Stimulated activated CD4-positive, alpha-beta T cell treated with anti-CD3 and anti-CD28 coated beads, Interleukin-15, amount 100 ng/mL, for 24 hours (primary cell): ENCODE data around the gene SDHC.
A peak's percentile ranks its signal among the peaks of the same experiment; 100 is the strongest.

ENCODE experiments used
- DNase-seq: peaks from one replicate; pipeline ENCODE4 v3.0.0-alpha.2; 2020

The SDHC gene, protein sequence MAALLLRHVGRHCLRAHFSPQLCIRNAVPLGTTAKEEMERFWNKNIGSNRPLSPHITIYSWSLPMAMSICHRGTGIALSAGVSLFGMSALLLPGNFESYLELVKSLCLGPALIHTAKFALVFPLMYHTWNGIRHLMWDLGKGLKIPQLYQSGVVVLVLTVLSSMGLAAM

DNA sequence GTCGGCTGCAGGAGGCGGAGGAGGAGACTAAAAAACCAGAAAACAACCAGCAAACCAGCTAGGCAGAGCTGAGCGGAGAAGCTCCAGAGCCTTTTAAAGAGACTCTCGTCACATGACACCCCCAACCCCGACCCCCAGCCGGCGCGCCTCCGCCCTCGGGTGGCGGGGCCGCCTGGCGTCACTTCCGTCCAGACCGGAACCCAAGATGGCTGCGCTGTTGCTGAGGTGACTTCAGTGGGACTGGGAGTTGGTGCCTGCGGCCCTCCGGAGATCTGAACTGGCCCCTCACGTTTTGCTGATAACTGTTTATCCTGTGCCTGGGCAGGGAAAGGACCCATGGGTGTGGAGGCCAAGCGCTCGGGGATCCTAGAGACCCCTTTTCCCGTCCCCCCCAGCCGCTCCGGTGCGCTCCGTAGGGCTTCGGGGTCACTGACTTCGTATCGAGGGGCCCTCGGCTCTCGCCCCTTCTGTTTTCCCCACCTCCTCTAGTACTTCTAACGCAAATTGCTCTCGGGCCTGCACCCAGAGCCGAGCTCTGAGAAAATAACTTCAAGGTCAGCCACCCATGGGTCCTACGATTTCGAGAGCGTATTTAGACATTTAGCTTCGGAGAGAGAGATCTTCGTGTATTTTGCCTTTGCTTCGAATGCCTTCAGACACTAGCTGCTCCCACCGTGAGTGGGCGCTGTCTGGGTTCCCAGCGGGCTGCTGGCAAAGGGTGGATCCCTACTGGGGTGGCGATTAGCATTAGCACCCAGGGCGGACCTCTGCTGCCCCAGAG, at the start of gene SDHC:
Gene SDHC (plus strand): TSS at position 181 of the 781 bp plus-strand sequence. CDS start 25 bp downstream, at position 206.
- peak; percentile 91 for DNase-seq

DNA sequence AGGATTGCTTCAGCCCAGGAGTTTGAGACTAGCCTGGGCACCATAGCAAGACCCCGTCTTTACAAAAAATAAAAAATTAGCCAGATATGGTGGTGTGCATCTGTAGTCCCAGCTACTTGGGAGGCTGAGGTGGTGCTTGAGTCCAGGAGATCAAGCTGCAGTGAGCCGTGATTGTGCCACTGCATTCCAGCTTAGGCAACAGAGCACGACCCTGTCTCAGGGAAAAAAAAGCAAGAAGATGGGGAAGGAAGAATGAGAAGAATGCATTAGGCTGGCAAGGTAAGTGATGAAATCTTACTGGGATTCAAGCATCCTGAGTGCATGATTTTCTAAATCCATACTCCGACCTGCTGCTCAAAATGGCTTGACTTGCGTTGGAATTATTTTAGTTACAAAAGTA, 48.9 kb upstream of the SDHC start:
- no peak for DNase-seq

DNA sequence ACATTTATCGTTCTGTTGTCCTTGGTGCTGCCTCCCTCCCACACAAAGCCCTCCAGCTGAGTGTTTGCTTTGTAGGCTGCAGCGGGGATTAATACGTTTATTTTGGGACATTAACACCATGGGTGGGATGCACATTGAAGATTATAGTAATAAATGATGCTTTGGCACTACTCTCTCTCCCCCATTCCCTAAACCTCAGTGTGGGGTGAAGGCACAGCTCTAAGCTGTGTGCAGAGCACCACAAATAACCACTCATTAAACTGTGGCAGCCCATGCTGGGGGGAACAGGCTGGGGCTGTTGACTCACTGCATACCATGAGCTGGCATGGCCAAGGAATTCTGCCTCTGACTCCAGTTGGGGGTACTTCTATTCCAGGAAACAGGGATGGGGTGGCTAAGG, 48.0 kb upstream of the SDHC start:
- DNase-seq, result no peak

DNA sequence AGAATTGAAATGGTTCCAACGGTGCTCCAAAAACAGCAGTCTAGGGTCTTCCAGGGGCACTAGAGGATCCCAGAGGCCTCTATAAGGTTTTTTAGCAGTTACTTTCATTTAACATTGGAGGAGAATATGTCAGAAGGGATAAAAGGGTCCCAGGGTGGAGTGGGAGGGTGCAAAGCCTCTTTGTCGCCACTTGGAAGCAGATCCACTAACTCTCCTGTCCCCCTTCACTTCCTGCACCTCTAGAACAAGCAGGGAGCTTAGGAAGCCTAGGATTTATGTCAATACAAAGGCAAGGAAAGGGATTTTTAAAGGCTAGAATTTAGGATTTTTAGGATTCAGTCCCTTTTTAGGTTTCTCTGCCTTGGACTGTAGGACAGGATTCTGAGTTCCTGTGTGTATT, 47.3 kb upstream of the SDHC start:
- DNase-seq, result no peak

DNA sequence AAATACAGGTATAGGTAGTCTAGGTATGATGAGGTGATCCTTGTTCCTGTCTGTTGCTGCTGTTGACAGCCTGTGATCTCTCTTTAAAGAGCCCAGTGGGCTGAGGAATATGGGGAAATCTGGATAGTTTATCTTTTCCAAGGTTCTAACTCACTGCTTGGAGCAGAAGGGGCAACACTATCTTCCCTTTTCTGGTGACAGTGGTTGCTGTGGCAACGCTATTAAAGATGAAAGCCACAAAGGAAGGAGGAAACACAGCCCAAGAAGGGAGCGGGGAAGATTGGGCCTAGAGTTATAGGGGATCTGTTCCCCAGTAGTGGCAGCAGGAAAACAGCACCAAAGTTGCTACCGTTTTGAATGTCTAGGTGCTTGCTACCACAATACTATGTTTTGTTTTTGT, 46.9 kb upstream of the SDHC start:
- no peak for DNase-seq

DNA sequence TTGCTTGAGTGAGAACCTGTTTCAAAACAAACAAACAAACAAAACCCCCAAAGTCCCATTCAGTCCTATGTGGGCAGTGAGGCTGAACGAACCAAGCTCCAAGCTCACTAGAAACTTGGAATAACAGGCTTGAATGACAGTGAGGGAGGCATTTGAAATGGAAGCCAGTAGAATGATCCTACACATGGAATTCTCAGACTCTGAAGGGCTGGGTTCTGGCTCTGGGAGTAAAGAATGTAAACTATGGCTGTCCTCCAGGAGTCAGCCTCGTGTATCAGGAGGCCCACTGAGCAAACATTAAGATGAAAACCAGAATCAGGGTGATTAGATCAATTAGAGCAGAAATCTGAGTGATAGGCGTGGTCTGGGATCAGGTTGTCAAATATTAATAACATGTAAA, 40.8 kb upstream of the SDHC start:
- DNase-seq, result no peak

DNA sequence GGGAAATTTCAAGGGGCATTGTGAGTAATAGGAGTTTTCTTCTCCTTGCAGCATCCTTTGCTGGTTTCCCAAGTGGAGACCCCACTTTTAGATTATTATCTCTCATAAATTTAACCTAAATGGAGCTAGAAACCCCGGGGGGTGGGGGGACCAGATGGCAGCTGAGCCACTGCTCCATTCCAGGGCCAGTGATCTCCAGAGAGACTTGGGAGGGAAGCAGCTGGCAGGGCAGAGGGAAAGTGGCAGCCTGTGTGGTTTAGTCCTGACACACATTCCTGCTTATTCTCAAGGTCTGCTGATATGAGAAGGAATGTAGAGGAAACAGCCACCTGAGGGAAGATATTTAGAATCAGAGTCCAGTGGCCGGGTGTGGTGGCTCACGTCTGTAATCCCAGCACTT, 39.3 kb upstream of the SDHC start:
- DNase-seq, result no peak

DNA sequence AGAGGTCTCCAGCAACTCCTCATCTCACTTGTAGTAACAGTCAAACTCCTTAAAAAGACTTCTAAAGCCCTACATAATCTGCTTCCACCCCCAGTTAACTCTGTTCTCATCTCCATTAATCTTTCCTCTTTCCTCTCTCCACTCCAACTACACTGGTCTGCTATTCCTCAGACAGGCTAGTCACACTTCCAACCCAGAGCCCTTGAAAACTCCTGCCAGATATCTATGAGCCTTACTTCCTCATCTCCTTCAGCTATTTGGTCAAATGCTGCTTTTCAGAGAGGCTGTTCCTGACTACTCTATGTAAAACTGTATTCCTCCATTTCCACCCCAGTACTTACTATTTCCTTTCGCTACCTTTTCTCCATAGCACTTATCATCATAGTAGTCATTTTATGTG, 31.2 kb upstream of the SDHC start:
- no peak for DNase-seq

DNA sequence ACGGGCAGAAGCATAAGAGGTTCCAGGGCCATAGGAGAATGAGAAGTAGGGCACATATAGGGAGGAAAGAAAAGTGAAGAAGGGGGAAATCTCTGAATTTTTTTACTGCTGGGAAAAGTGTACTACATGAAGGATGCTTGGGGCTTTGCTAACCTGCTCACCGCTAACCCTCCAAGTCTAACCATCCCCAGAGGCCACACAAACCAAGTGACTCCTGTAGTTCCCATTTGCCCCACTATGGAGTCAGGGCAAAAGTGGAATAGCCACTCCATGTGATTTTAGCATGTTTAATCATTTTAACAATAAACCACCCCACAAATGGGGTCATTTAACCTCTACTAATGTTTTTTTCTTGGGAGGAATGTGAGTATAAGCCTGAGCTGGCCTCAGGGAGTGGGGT, 29.1 kb upstream of the SDHC start:
- DNase-seq, result no peak

DNA sequence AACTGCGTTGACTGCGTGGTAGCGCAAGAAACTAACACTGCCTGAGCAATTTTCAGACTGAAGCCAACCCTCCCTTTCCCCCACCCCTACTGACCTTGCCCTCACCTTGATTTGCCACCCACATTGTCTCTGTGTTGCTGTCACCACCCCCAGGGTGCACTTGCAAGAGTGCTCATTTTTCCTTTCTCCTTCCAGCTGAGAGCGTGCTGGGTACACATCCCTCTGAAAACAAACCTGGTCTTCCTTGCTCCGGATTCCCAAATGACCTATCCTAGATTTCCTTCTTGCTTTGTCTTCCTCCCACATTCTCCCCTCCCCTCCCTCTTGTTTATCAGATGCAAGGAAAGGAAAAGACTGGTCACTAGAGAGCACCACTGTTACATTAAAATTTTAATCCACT, 28.7 kb upstream of the SDHC start:
- no peak for DNase-seq

DNA sequence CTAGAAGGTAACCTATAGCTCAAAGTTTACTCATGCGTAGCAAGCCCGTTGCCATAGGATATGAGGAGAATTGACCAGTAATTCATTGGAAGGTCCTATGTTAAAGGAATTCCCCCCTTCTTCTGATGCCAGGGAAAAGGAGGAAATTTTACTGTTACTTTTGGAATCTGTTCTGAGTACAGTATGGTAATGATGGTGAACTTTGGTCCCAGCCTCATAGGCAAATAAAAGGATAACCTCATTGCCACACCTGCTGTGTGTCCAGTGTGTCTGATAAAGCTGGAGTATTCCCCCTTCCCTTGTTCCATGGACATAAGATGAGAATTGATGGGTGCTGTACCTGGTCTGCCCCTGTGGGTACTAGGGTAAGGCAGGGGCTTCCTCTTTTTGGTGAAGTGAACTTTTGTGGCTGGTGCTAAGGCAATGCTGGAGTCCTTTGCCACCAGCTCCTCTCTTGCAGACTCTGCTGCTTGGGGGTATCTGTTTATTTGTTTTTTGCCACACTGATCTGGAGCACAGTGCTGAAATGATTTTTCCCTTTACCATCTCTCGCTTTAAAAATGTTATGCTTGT, 26.6 kb upstream of the SDHC start:
- DNase-seq, result no peak

DNA sequence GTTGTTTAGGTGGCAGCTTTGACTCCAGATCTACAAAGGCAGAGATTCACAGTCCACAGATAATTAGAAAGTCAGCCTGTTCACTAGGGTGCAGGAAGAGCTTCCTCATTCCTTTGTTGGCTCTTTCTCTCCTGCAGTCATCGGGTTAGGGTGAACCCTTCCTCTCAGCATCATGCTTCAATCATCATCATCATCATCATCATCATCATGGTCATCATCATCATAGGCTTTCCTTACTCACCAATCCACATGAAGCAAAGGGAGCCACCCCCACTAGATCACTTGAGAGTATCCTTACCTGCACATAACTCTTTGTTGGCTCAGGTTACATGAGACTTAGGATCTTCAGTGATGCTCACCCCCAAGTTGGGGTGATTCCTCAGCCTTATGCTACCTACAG, 23.4 kb upstream of the SDHC start:
- no peak for DNase-seq

DNA sequence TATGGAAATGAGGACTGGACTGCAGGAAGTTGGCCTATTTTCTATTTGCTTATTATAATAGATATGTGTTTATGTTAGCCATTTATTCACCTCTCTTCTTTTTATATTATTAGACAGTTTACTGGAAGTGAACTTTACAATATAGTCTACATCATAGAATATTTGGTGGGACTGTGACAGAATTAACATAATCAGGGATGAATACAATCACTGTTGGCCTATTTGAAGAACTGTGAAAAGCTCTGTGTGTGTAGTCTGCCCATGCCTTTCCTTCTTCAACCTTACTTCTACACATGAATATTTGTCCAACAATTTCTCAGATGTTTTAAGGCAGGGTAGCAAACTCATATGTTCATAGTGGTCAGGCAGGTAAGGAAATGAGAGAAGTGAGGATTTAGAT, 16.8 kb upstream of the SDHC start:
- DNase-seq, result no peak

DNA sequence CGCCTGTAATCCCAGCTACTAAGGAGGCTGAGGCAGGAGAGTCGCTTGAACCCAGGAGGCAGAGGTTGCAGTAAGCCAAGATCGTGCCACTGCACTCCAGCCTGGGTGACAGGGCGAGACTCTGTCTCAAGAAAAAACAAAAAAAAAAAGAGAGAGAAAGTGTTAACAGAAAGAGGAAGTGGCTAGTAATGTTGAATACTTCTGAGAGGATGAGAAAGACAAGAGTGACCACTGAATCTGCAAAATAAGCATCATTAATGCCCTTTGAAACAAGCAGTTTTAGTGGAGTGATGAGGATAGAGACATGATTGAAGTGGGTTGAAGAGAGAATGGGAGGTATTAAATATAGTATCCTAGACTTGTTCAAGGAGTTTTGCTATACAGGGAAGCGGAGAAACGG, 16.1 kb upstream of the SDHC start:
- DNase-seq, result no peak

DNA sequence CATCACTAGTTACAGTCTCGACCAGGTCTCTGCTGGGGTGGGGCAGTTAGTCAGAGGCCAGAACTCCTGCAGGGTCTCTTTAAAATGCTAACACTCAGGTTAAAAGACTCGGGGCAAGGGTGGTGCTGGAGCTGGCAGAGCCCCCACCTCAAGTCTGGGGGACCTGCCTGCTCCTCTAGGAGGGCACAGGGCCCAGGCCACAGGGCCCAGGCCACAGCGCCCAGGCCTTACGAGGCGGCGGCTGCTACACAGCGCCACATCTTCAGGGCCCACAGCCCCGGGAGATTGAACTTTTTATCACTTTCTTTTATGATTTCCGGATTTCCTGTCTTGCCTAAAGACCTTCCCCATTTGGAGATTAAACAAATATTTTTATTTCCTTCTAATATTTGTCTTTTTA, 14.8 kb upstream of the SDHC start:
- DNase-seq, result no peak

DNA sequence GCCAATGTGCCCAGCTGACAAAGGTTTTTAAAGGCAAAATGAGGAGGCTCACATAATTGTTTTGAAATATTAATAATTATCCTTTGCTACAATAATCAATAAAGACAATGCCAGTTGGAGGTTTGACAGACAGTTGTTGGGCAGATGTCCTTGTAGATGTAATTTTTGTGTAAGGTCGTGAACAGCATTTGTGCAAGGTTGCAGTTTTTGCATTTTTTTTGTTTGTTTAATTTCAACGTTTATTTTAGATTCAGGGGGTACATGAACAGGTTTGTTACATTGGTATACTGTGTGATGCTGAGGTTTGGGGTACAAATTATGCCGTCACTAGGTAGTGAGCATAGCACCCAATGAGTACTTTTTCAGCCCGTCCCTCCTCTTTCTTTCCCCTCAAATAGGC, 13.7 kb upstream of the SDHC start:
- no peak for DNase-seq

DNA sequence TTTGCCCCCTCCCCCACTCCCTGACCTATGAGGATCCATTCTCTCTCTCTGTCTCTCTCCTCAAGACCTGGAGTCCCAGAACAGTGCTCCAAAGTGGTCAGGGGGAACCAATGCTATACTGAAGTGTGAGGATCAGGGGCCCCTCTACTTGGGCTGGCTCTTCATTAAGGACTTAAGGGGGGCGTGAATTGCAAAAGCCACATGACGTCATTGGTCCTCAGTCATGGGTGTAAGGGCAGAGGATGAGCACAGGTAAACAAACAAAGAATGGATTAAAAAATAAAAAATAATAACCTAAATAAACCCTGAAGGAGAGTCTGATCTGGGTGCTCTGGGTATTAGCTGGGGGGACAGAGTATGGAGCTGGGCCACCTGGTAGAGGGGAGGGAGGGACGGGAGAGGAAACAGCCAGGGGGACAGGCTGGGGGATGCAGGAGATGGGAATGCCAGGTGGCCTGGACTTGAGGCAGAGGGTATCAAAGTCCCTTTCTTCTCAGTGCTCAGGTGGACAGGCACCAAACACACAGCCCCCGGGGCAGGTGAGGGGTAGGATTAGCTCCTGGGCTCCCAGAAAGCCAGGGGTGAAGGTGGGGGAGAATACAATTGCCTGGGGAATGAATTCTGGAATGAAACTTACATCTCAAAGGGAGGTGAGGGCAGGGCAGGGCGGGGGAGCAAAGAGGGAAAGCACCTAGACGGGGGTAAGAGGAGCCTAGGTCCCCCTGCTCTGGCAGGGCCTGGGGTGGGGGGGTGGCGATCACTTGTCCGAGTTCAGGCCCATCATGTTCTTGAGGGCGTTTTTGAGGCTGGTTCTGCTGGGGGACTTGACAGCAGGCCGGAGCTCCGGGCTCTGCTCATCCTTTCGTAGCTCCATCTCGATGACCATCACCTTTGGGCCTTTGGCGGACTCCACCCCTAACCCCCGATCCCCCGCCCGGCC, 9.0 kb upstream of the SDHC start:
- DNase-seq, result peak; percentile 8

DNA sequence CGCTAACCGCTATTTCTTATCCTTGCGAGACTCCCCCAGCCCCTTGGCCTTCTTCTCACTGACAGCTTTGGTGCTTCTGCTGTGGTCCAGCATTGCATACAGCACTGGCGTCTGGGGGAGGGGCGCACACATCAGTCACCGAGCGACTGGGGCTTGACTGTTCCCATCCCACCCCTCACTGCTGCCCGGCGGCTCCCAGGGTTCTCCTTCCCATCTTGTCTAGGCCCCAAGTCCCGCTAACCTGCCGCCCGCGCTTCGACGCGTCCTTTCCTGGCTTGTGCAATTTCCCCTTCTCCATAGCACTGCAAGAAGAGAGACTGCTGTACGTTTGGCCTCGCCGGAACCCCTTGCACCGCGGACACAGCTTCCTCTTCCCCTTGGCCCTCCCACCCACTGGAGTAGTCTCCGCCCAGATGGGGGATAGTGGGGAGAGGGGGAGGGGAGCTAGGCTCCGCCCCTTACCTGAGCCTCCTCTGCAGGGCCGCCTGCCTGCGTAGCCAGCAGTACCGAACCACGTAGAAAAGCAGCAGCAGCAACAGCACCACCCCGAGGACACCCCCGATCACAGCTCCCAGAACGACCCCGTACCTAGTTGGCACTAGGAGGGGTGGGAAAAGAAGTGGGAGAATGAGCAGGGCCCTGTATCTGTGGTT, 8.2 kb upstream of the SDHC start:
- peak; percentile 88 for DNase-seq

DNA sequence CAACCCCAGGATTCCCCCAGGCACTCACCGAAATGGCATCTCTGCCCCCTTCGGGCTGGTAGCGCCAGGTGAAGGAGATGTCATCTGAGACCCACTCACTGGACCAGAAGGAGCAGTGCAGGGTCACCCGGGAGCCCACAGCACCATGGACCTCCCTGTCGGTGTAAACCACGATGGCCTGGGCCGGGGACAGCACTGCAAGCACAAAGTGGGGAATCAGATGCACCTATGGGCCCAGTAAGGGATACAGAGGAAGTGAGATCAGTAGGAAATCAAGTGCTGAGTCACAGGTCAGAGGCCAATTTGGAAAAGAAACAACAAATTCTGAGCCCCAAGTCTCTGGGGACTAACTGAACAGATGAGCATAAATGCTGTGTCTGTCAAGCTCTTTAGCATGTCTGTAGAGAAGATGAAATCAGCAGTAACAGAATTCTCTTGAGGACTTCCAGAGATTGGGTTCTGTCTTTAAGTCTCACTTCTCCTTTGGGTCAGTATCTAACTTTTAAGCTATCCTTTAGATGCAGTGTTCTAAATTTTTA, 6.9 kb upstream of the SDHC start:
- no peak for DNase-seq

DNA sequence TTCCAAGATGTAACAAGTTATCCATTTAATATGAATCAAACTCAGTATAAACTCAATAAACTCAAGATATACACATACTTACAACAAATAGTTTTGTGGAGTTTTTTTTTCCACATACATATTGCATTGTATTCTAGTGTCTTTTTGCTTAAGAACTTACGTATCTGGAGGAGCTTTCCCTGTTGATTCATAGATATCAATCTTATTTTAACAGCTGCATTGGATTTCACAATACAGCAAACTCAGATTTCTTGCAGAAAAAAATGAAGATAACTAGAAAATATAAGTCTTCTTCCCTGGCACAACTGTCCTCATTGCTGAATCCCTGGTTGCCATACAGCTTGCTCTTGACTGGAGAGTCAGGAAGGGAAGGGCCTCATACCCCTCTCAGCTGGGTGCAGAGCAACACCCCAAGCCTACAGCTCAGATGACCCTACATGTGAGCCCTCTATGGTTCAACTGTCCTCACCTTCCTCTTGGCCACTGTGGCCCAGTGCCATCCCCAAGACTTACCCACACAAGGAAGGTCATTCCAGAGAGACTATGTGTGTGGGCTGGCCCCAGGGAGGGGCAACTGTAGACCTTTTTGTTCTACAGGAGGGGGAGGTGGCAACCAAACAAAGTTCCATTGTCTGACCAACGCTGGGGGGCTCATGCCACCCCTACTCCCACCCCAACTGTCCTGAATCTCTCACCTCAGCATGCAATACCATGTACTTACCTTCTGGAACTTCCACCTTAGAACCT, 6.1 kb upstream of the SDHC start:
- no peak for DNase-seq

DNA sequence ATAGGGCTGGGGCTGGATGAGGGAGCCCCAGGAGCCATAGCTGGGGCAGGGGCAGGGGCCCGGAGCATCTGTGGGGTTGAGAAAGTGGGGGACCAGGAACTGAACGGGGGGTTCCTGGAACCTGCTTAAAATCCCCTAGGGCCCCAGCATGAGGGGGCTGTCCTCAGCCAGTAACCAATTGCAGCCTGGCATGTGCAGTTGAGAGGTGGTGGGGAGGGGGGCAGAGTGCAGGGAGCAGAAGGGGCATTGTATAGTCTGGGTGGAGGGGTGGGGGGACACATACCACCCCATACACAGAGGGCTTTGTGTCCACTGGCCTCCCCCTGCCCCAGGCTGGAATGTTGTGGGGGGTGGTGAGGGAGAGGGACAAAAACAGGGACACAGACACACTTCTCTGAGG, 4.3 kb upstream of the SDHC start, which contains the start of gene MPZ:
Gene MPZ (minus strand): TSS at position 101 of the 400 bp plus-strand sequence. CDS start 63 bp downstream, at position 38.
- no peak for DNase-seq
